ENCODE data around the gene CDH22. TPM values are rescaled to one million over a fixed set of nuclear protein-coding genes. Genes with fewer than 3 reads are reported as not detected.

CDH22 gene
- total RNA-seq, 2 donors from 2014 or later, result 0.22 to 0.77 TPM

DNA sequence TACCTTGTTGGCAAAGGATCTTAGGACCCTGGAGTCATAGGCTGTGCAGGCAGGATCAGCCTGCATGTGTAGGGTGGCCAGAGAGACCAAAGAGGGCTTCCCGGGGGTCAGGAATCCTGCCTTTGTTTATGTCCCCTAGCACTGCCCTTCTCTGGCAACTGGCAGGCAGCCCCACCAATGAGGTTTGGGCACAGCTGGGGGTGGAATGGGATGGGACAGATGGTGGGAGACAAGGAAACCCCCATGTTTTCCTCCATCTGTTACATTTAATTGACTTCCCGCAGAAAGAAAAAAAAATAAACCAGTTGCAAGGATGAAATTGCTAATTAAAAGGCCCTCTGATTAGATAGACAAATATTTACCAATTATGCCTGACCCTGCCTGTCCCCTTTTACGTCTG is 162.6 kb downstream of the CDH22 start:
- DNase-seq, result no peak

DNA sequence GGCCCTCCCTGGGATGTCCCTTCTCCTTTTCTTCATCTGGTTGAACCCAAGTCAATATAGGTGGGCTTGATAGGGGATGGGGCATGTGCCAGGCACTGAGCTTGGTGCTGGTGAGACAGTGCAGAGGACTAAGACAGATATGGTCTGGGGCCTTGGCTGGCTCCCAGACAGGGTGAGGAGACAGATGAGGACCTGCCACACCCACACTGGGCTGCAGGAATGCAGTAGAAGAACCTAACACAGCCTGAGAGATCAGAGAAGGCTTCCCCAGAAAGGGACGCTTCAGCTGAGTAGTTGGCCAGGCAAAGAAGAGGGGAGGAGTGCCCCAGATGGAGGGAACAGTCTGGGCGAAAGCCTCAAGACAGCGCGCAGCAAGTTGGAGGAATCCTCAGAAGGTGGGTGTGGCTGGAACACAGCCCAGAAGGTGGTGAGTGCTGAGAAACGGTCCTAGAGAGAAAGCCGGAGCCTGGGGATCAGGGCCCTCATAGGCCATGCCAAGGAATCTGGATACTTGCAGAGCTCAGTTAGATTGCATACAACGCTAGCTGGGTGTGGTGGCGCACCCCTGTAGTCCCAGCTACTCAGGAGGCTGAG is 163.8 kb downstream of the CDH22 start:
- Mint-ChIP-seq H3K4me1 (peaks cover 11% of the 10 kb centered on the region), H3K27me3 (ENCODE audit: insufficient read depth) (peaks cover 14% of the 10 kb centered on the region), H3K27ac (no peak overlapping the region), H3K4me3 (no peak overlapping the region), H3K9me3 (no peaks in the 10 kb centered on the region), H3K36me3 (ENCODE audit: low read depth) (no peaks in the 10 kb centered on the region)
- peaks cover 7% of the 10 kb centered on the region for H3K27me3 ChIP-seq (ENCODE audit: control insufficient read depth, insufficient read depth, low read length, poor library complexity, severe bottlenecking)
- no peak overlapping the region for H3K27ac ChIP-seq (ENCODE audit: low read depth, low read length)
- H3K9me3 ChIP-seq (ENCODE audit: control insufficient read depth, low read length), result no peaks in the 10 kb centered on the region
- no peak overlapping the region for H3K9ac ChIP-seq (ENCODE audit: extremely low read depth, low read length, poor library complexity, severe bottlenecking)
- H3K4me1 ChIP-seq (ENCODE audit: control insufficient read depth, insufficient read depth, low read length), result peaks cover 5% of the 10 kb centered on the region
- no peak overlapping the region for H3K4me3 ChIP-seq (ENCODE audit: low read length)
- H3K36me3 ChIP-seq (ENCODE audit: control insufficient read depth, insufficient read depth, low read length), result no peaks in the 10 kb centered on the region
- DNase-seq, result no peak
- 77 to 83% methylated on average over 8 of the region's 8 CpGs for WGBS, 2 experiments (ENCODE audit: insufficient coverage in 1 of 2, insufficient read length in 1 of 2)
- TF ChIP-seq, protein P1, sequence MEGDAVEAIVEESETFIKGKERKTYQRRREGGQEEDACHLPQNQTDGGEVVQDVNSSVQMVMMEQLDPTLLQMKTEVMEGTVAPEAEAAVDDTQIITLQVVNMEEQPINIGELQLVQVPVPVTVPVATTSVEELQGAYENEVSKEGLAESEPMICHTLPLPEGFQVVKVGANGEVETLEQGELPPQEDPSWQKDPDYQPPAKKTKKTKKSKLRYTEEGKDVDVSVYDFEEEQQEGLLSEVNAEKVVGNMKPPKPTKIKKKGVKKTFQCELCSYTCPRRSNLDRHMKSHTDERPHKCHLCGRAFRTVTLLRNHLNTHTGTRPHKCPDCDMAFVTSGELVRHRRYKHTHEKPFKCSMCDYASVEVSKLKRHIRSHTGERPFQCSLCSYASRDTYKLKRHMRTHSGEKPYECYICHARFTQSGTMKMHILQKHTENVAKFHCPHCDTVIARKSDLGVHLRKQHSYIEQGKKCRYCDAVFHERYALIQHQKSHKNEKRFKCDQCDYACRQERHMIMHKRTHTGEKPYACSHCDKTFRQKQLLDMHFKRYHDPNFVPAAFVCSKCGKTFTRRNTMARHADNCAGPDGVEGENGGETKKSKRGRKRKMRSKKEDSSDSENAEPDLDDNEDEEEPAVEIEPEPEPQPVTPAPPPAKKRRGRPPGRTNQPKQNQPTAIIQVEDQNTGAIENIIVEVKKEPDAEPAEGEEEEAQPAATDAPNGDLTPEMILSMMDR (conservative IDR thresholded peaks at IDR 0.05), result no peak

More for the DNA sequence above, 162.6 kb downstream of the CDH22 start:
- no peaks in the 10 kb centered on the region for H3K36me3 ChIP-seq (ENCODE audit: control insufficient read depth, insufficient read depth, low read length)
- WGBS, 2 experiments (ENCODE audit: insufficient coverage in 1 of 2, insufficient read length in 1 of 2), result 80 to 84% methylated on average over 1 to 3 of the region's 3 CpGs
- TF ChIP-seq, protein P1 (conservative IDR thresholded peaks at IDR 0.05), result no peak
- H3K27ac ChIP-seq (ENCODE audit: low read depth, low read length), result peak overlapping the region; percentile 16
- no peaks in the 10 kb centered on the region for H3K9me3 ChIP-seq (ENCODE audit: control insufficient read depth, low read length)
- peaks cover 7% of the 10 kb centered on the region for H3K27me3 ChIP-seq (ENCODE audit: control insufficient read depth, insufficient read depth, low read length, poor library complexity, severe bottlenecking)
- no peaks in the 10 kb centered on the region for H3K36me3 Mint-ChIP-seq (ENCODE audit: low read depth)
- H3K4me1 Mint-ChIP-seq, result peaks cover 4% of the 10 kb centered on the region
- H3K9ac ChIP-seq (ENCODE audit: extremely low read depth, low read length, poor library complexity, severe bottlenecking), result no peak overlapping the region
- no peaks in the 10 kb centered on the region for H3K9me3 Mint-ChIP-seq
- H3K4me3 Mint-ChIP-seq, result no peak overlapping the region
- H3K4me3 ChIP-seq (ENCODE audit: low read length), result no peak overlapping the region
- peaks cover 14% of the 10 kb centered on the region for H3K27me3 Mint-ChIP-seq (ENCODE audit: insufficient read depth)
- H3K4me1 ChIP-seq (ENCODE audit: control insufficient read depth, insufficient read depth, low read length), result no peaks in the 10 kb centered on the region
- no peak overlapping the region for H3K27ac Mint-ChIP-seq

DNA sequence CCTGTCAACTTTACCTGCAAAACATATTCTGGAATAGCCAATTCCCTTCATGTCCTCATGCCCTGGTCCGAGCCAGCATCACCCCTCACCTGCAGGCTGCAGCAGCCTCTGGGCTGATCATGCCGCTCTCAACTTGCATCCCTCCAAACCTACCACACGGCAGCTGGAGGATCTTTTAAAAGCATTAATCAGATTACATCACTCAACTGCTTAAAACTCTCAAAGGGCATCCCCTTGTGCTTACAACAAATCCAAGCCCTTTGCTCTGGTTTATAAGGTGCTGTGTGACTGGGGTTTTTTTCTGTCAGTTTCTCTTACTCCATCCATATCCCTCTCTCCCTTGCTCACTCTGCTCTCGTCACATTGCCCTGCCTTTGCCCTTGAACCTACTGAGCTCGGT is 166.2 kb downstream of the CDH22 start:
- Histone ChIP-seq H3K27me3 (ENCODE audit: control insufficient read depth, insufficient read depth, low read length, poor library complexity, severe bottlenecking) (peaks cover 7% of the 10 kb centered on the region), H3K9me3 (ENCODE audit: control insufficient read depth, low read length) (no peaks in the 10 kb centered on the region), H3K4me3 (ENCODE audit: low read length) (no peak overlapping the region), H3K4me1 (ENCODE audit: control insufficient read depth, insufficient read depth, low read length) (peaks cover 11% of the 10 kb centered on the region), H3K9ac (ENCODE audit: extremely low read depth, low read length, poor library complexity, severe bottlenecking) (no peak overlapping the region), H3K36me3 (ENCODE audit: control insufficient read depth, insufficient read depth, low read length) (no peaks in the 10 kb centered on the region), H3K27ac (ENCODE audit: low read depth, low read length) (no peak overlapping the region)
- peaks cover 14% of the 10 kb centered on the region for H3K27me3 Mint-ChIP-seq (ENCODE audit: insufficient read depth)
- no peaks in the 10 kb centered on the region for H3K36me3 Mint-ChIP-seq (ENCODE audit: low read depth)
- DNase-seq, result no peak
- no peak overlapping the region for H3K27ac Mint-ChIP-seq
- TF ChIP-seq, protein P1 (conservative IDR thresholded peaks at IDR 0.05), result no peak
- no peaks in the 10 kb centered on the region for H3K9me3 Mint-ChIP-seq
- WGBS, 2 experiments (ENCODE audit: insufficient coverage in 1 of 2, insufficient read length in 1 of 2), result 66 to 85% methylated on average over 3 to 5 of the region's 5 CpGs
- peaks cover 18% of the 10 kb centered on the region for H3K4me1 Mint-ChIP-seq
- H3K4me3 Mint-ChIP-seq, result no peak overlapping the region
